Neuronal stem cell (in vitro differentiated cells): ENCODE measurements around the gene TECPR2.

ENCODE experiments used
- DNase-seq: peaks from one replicate; pipeline ENCODE4 v3.0.0-alpha.2; 2013; ENCODE audit warnings: low spot score
- H2AFZ ChIP-seq: one replicate; pipeline ENCODE4 v1.6.1; 2013; ENCODE audit warnings: mild to moderate bottlenecking, low read length, inconsistent platforms
- H2AK5ac ChIP-seq: 2 replicates; pipeline ENCODE4 v1.6.1; 2013; ENCODE audit warnings: low read depth, mild to moderate bottlenecking, inconsistent platforms, low read length, moderate library complexity, mixed read lengths
- H2BK120ac ChIP-seq: 2 replicates; pipeline ENCODE4 v1.6.1; 2013; ENCODE audit warnings: low read depth, mild to moderate bottlenecking, inconsistent platforms, low read length, moderate library complexity, mixed read lengths
- H2BK12ac ChIP-seq: one replicate; pipeline ENCODE4 v1.6.1; 2013; ENCODE audit warnings: low read length, inconsistent platforms
- H2BK15ac ChIP-seq: 2 replicates; pipeline ENCODE4 v1.6.1; 2013; ENCODE audit warnings: mild to moderate bottlenecking, low read length, inconsistent platforms, mixed read lengths
- H2BK5ac ChIP-seq: one replicate; pipeline ENCODE4 v1.6.1; 2013; ENCODE audit warnings: inconsistent platforms, mild to moderate bottlenecking, low read length, moderate library complexity
- H3K14ac ChIP-seq: one replicate; pipeline ENCODE4 v1.6.1; 2013; ENCODE audit warnings: low read length, inconsistent platforms
- H3K18ac ChIP-seq: 2 replicates; pipeline ENCODE4 v1.6.1; 2013; ENCODE audit warnings: low read length, inconsistent platforms
- H3K23ac ChIP-seq: 2 replicates; pipeline ENCODE4 v1.6.1; 2013; ENCODE audit warnings: low read depth, mild to moderate bottlenecking, mixed read lengths, low read length, inconsistent platforms; ENCODE audit not compliant: poor library complexity
- H3K27ac ChIP-seq: replicated peaks from 3 replicates; pipeline ENCODE4 v1.5.1; 2013; ENCODE audit warnings: low read length, inconsistent platforms
- H3K27me3 ChIP-seq, 3 experiments: 2 replicates each; pipeline ENCODE4 v1.6.1; 2013; ENCODE audit warnings: low read length in 3 of 3, mild to moderate bottlenecking in 2 of 3, inconsistent platforms in 1 of 3, low read depth in 1 of 3, mixed read lengths in 1 of 3, moderate library complexity in 1 of 3; ENCODE audit not compliant: control insufficient read depth in 3 of 3, insufficient read depth in 3 of 3
- H3K36me3 ChIP-seq, 2 donors: replicated peaks in 1 of 2; 2 replicates each; pipeline ENCODE4 v1.6.1; 2013; ENCODE audit warnings: low read length in 2 of 2; ENCODE audit not compliant: control insufficient read depth in 2 of 2, insufficient read depth in 2 of 2
- H3K4ac ChIP-seq: 2 replicates; pipeline ENCODE4 v1.6.1; 2013; ENCODE audit warnings: inconsistent platforms, mild to moderate bottlenecking, low read length, moderate library complexity
- H3K4me1 ChIP-seq, 2 donors: 1 replicate in 1 of 2; 2 replicates in 1 of 2; pipeline ENCODE4 v1.6.1; 2013; ENCODE audit warnings: low read length in 2 of 2, low read depth in 1 of 2; ENCODE audit not compliant: control insufficient read depth in 2 of 2, insufficient read depth in 1 of 2
- H3K4me2 ChIP-seq: one replicate; pipeline ENCODE4 v1.6.1; 2013; ENCODE audit warnings: mild to moderate bottlenecking, low read length, inconsistent platforms; ENCODE audit not compliant: insufficient read depth, poor library complexity, severe bottlenecking
- H3K4me3 ChIP-seq, 2 donors: 2 replicates each; pipeline ENCODE4 v1.5.1; 2013; ENCODE audit warnings: low read length in 2 of 2, mild to moderate bottlenecking in 2 of 2, inconsistent platforms in 1 of 2, moderate library complexity in 1 of 2
- H3K79me1 ChIP-seq: one replicate; pipeline ENCODE4 v1.6.1; 2013; ENCODE audit warnings: low read depth, mild to moderate bottlenecking, inconsistent platforms, low read length, moderate library complexity
- H3K9ac ChIP-seq: one replicate; pipeline ENCODE4 v1.6.1; 2013; ENCODE audit warnings: mild to moderate bottlenecking, low read depth, low read length, inconsistent platforms; ENCODE audit not compliant: poor library complexity
- H3K9me3 ChIP-seq, 2 donors: replicated peaks in 1 of 2; 2 replicates each; pipeline versions ENCODE3 to v1.6.1; 2013; ENCODE audit warnings: low read length in 2 of 2, mild to moderate bottlenecking in 2 of 2, inconsistent platforms in 1 of 2, low read depth in 1 of 2, mixed read lengths in 1 of 2, moderate library complexity in 1 of 2; ENCODE audit not compliant: control insufficient read depth in 2 of 2, insufficient read depth in 1 of 2
- H4K8ac ChIP-seq: one replicate; pipeline ENCODE4 v1.6.1; 2013; ENCODE audit warnings: low read depth, mild to moderate bottlenecking, inconsistent platforms, low read length, moderate library complexity
- H4K91ac ChIP-seq: one replicate; pipeline ENCODE4 v1.6.1; 2013; ENCODE audit warnings: low read length, low read depth, mild to moderate bottlenecking, inconsistent platforms; ENCODE audit not compliant: poor library complexity
- WGBS, 2 donors: extraction: QIAGEN DNeasy Blood & Tissue Kit; methylation state at CpG; one replicate each; pipeline ENCODE4 v1.1.7; 2013; ENCODE audit warnings: missing lambda C conversion rate in 2 of 2, mixed read lengths in 1 of 2; ENCODE audit not compliant: insufficient read length in 2 of 2, insufficient replicate concordance in 1 of 2; ENCODE audit errors: extremely low coverage in 2 of 2; 5-methylcytosine and 5-hydroxymethylcytosine counted together

Gene TECPR2

GRCh38 chr14:102481791-102482238 lies 119.1 kb downstream of the TECPR2 start:
- Histone ChIP-seq H3K18ac (no peak overlapping the region), H2BK15ac (no peak overlapping the region), H4K91ac (no peak overlapping the region), H3K4me1 (no peaks in the 10 kb centered on the region), H3K27me3 (no peaks in the 10 kb centered on the region), H3K27ac (no peak overlapping the region), H2AK5ac (no peak overlapping the region), H4K8ac (no peak overlapping the region), H3K79me1 (no peaks in the 10 kb centered on the region), H3K4me2 (no peak overlapping the region), H3K4ac (no peak overlapping the region), H3K4me3 (no peak overlapping the region), H3K36me3 (peaks cover 0 to under 1% of the 10 kb centered on the region in 2 donors), H2BK12ac (no peak overlapping the region), H2BK120ac (no peak overlapping the region), H2BK5ac (no peak overlapping the region), H3K9me3 (peaks cover 0 to 2% of the 10 kb centered on the region in 2 donors), H3K9ac (no peak overlapping the region), H3K14ac (no peak overlapping the region), H2AFZ (no peak overlapping the region), H3K23ac (no peak overlapping the region)
- DNase-seq = no peak
- WGBS, 2 donors = no CpG with 5 or more reads among the region's 8 CpGs

DNA sequence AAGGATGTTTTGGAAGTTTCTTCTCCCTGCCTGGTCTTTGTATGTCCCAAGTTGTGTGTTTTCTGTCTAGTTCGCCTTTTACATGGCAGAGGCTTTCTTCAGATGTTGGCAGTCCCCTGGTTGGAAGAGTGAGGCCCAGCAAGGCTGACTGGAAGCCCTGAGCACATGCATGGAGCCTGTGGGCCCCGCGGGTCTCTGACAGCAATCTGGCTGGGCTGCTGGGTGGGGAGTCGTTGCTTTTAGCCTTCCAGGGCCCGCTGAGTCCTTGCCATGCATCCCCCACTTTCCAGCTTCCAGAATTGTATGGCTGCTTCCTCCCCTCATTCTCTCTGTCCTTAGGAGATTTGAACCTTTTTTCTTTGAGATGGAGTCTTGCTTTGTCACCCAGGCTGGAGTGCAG lies 121.6 kb downstream of the TECPR2 start:
- Histone ChIP-seq H2BK120ac (no peak overlapping the region), H3K4me3 (no peak overlapping the region), H4K8ac (no peak overlapping the region), H3K9ac (no peak overlapping the region), H2BK5ac (no peak overlapping the region), H3K9me3 (peaks cover 0 to 5% of the 10 kb centered on the region in 2 donors), H3K4me2 (no peak overlapping the region), H2AFZ (no peak overlapping the region), H3K4ac (no peak overlapping the region), H3K18ac (no peak overlapping the region), H3K4me1 (no peaks in the 10 kb centered on the region), H3K14ac (no peak overlapping the region), H3K23ac (no peak overlapping the region), H2AK5ac (no peak overlapping the region), H2BK12ac (no peak overlapping the region), H4K91ac (no peak overlapping the region), H3K36me3 (peaks cover 0 to 2% of the 10 kb centered on the region in 2 donors), H2BK15ac (no peak overlapping the region), H3K27ac (no peak overlapping the region), H3K79me1 (no peaks in the 10 kb centered on the region), H3K27me3 (no peaks in the 10 kb centered on the region)
- no peak for DNase-seq
- WGBS, 2 donors = no CpG with 5 or more reads among the region's 5 CpGs

- Histone ChIP-seq H2BK120ac (no peak overlapping the region), H3K14ac (no peak overlapping the region), H3K23ac (peak overlapping the region; percentile 6), H2AK5ac (no peak overlapping the region), H3K36me3 (peaks cover 0 to 2% of the 10 kb centered on the region in 2 donors), H3K27me3 (no peaks in the 10 kb centered on the region), H3K18ac (no peak overlapping the region), H4K8ac (no peak overlapping the region), H3K9ac (no peak overlapping the region), H2BK5ac (no peak overlapping the region), H3K4me3 (peak overlapping the region in 1 of 2 donors; percentile 14), H3K4ac (no peak overlapping the region), H3K4me2 (no peak overlapping the region), H3K79me1 (no peaks in the 10 kb centered on the region), H2AFZ (no peak overlapping the region), H3K27ac (no peak overlapping the region), H3K9me3 (peaks cover 0 to 5% of the 10 kb centered on the region in 2 donors), H3K4me1 (no peaks in the 10 kb centered on the region), H2BK15ac (no peak overlapping the region), H4K91ac (no peak overlapping the region), H2BK12ac (no peak overlapping the region)
- no peak for DNase-seq
- WGBS, 2 donors = no CpG with 5 or more reads among the region's 11 CpGs
These were observed 123.2 kb downstream of the TECPR2 start for GRCh38 chr14:102485693-102486512.

DNA sequence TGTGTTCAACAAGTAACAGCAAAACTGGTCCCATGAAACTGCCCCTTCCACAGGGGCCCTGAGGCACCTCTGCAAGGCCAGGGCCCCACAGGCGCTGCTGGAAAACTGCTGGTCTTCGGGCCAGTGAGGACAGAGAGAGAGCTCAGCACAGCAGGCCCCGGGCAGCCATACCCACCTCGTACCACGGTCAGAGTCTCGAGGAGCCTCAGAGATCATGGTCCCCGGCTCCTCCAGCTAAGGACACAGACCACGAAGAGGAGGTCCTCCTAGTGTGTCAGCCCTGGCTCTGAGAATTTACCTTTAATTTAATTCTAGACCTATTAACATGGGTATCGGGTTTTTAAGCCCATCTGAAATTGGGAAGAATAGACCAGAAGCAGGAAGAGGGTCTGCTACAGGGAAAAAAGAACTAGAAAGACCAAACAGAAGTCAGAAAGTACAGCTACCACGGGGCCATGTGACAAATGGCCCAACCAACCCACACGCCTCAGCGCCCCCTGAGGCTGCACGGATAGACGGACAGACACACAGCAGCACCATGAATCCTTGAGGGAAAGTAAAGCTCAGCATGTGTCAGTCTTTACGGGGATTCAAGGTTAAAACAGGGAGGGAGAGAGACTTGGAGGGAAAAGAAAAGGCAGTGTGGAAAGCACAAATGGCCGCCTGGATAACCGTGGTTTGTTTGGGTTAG lies 123.9 kb downstream of the TECPR2 start:
- Histone ChIP-seq H3K4me2 (no peak overlapping the region), H4K8ac (no peak overlapping the region), H2BK15ac (no peak overlapping the region), H2AK5ac (no peak overlapping the region), H3K9me3 (peaks cover 0 to 5% of the 10 kb centered on the region in 2 donors), H2BK5ac (no peak overlapping the region), H3K27me3 (no peaks in the 10 kb centered on the region), H3K36me3 (peaks cover 0 to 2% of the 10 kb centered on the region in 2 donors), H3K18ac (no peak overlapping the region), H3K27ac (peak overlapping the region; percentile 35), H3K4me3 (peak overlapping the region in 1 of 2 donors; percentile 67), H3K79me1 (no peaks in the 10 kb centered on the region), H3K4me1 (no peaks in the 10 kb centered on the region), H2AFZ (no peak overlapping the region), H3K4ac (no peak overlapping the region), H3K9ac (no peak overlapping the region), H2BK12ac (no peak overlapping the region), H3K23ac (no peak overlapping the region), H4K91ac (no peak overlapping the region), H3K14ac (no peak overlapping the region), H2BK120ac (no peak overlapping the region)
- whole genome bisulfite sequencing, 2 donors = no CpG with 5 or more reads among the region's 17 CpGs
- DNase-seq = no peak
